Gastrocnemius medialis (tissue), 4 donors: Measurements from ENCODE around the gene OGT.
"Not testable (repeated sequence)": the region's sequence is repeated elsewhere in the genome, so short reads cannot be mapped to it uniquely, and the experiment has no call there.

ENCODE experiments used
- CTCF ChIP-seq, 5 experiments: fragments of 450-650 bp in 3 of 5; fragments of 200-600 bp in 2 of 5; sonication (generic) in 2 of 5; IDR thresholded peaks in 4 of 5; conservative IDR thresholded peaks in 1 of 5; 1 replicate in 4 of 5; 2 replicates in 1 of 5; pipeline ENCODE4 v1.5.1; 2016 to 2019; ENCODE audit warnings: antibody characterized with exemption in 5 of 5, mild to moderate bottlenecking in 3 of 5, moderate library complexity in 3 of 5
- POLR2A ChIP-seq, 2 donors: fragments of 450-650 bp; IDR thresholded peaks; one replicate each; pipeline ENCODE4 v1.6.1; 2017; ENCODE audit warnings: antibody characterized with exemption in 2 of 2, mild to moderate bottlenecking in 2 of 2, moderate library complexity in 2 of 2

GRCh38 chrX:71495979-71496378 lies 36.9 kb upstream of the OGT start:
- not testable (repeated sequence) for TF ChIP-seq CTCF (IDR thresholded peaks at IDR 0.05 in 4 of 5, conservative IDR thresholded peaks at IDR 0.05 in 1 of 5); POLR2A (IDR thresholded peaks at IDR 0.05)
